Measurements from ENCODE around the gene YPEL2.

The YPEL2 gene

GRCh38 chr17:59436900-59437299, 105.4 kb downstream of the YPEL2 start:
- no peak for DNase-seq

GRCh38 chr17:59437791-59438281, 106.4 kb downstream of the YPEL2 start:
- DNase-seq: no peak

DNA sequence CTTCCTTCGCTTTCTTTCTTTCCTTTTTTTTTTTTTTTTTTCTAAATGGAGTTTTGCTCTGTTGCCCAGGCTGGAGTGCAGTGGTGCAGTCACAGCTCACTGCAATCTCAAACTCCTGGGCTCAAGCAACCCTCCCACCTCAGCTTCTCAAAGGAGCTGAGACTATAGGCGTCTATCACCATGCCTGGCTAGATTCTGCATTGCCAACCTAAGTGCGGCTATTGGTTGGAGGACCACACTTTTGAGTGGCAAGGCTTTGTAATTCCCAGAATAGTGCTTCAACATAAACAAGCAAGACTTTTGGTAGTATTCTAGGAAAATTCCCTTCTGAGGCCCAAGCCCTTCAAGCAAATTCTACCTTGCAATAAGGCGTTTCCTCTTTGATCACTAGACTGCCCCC, 107.8 kb downstream of the YPEL2 start:
- no peak for DNase-seq

DNA sequence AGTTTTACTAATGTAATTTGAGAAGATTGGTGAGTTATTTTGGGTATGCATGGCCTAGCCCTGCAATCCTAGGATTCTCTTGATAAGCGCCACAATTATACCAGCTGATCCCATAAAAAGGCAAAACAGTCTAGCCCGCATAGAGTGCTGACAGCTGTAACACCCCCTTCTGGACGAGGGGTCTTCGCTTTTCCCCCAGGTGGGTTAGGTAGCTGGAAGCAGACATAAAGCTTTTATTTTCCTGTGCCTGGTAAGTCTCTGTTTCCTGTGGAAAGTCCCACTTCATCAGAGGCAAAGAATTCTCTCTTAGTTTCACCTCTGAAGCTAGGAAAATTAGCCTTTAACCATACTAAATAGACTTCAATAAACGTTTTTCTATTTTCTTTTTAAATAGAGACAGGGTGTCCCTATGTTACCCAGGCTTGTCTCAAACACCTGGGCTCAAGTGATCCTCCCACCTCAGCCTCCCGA, 108.3 kb downstream of the YPEL2 start:
- no peak for DNase-seq

DNA sequence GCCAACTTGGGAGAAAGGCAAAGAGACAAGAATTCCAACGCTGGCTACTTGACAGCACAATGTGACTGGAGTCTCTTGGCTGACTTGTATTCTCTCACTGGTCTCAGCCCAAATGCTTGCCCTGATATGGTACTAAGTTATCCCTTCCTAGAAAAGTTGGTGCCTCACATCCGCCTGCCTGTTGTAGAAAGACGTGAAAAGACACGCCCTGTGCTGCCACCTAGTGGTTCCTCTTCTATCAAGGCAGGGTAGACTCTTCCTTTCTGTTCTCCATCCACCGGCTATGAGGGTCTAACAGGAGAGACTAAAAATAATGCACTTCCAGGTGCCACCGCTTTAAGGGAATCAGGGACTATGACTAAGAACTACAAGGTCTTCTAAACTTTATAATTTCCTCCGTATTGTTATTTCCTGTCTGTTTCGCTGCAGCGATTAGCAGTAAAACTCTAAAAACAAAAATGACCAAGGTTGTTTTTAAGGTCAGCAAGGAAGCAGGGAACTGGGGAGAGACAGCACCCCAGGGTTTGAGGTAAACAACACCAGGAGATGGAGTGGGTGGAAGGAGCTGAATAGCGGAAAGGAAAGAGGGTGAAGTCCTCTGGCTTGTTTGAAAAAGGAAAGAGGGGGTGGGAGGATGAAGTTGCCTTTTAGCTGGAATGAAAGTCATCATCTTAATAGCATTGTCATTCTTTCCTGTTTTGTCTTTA, 109.5 kb downstream of the YPEL2 start:
- DNase-seq: peak; percentile 86

- DNase-seq: no peak
These were observed 110.1 kb downstream of the YPEL2 start for GRCh38 chr17:59441464-59442096.

DNA sequence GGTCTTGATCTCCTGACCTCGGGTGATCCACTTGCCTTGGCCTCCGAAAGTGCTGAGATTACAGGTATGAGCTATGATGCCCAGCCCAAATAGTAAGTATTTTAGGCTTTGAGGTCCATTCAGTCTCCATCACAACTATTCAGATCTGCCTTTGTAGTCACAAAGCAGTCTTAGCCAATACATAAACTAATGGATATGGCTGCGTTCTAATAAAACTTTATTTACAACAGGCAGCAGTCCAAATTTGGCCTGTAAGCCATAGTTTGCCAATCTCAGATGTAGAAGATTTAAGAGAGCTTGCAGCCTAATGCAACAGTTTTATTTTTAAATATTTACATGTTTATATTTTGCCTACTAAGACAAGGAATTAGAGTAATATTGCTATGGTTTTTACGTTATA, 111.7 kb downstream of the YPEL2 start:
- no peak for DNase-seq
